Kidney (tissue), 22 donors: ENCODE results near the gene JCAD. TPM values are rescaled to one million over a fixed set of nuclear protein-coding genes. Genes with fewer than 3 reads are reported as not detected.
"Not testable (repeated sequence)": the region's sequence is repeated elsewhere in the genome, so short reads cannot be mapped to it uniquely, and the experiment has no call there.

Source experiments
- DNase-seq, 5 donors: peaks; one replicate each; pipeline ENCODE4 v3.0.0-alpha.2; 2013 to 2020
- FAIRE-seq: peaks from 2 replicates; lab custom pipeline; 2012; peaks lifted over from hg19 to GRCh38; lab: Jason Lieb, UNC
- H3K27ac ChIP-seq, 2 donors: one replicate each; pipeline ENCODE4 v1.7.0; 2013; ENCODE audit warnings: low read depth in 2 of 2, low read length in 2 of 2, inconsistent platforms in 1 of 2
- H3K27me3 ChIP-seq: one replicate; pipeline ENCODE4 v1.7.1; 2013; ENCODE audit warnings: low read length, inconsistent platforms; ENCODE audit not compliant: control insufficient read depth, insufficient read depth
- H3K36me3 ChIP-seq, 3 donors: one replicate each; pipeline versions ENCODE4 v1.7.0 to v1.7.1; 2013; ENCODE audit warnings: low read length in 3 of 3, control low read depth in 1 of 3, inconsistent platforms in 1 of 3; ENCODE audit not compliant: insufficient read depth in 3 of 3, control insufficient read depth in 2 of 3
- H3K4me1 ChIP-seq, 3 donors: one replicate each; pipeline versions ENCODE4 v1.7.0 to v1.7.1; 2013; ENCODE audit warnings: low read length in 3 of 3, inconsistent platforms in 1 of 3, low read depth in 1 of 3; ENCODE audit not compliant: control insufficient read depth in 2 of 3, insufficient read depth in 2 of 3
- H3K4me3 ChIP-seq, 3 donors: one replicate each; pipeline versions ENCODE4 v1.7.0 to v1.8.1; 2013; ENCODE audit warnings: low read length in 3 of 3, control low read depth in 1 of 3, inconsistent platforms in 1 of 3
- H3K9ac ChIP-seq, 3 donors: one replicate each; pipeline versions ENCODE4 v1.7.0 to v1.7.1; 2013; ENCODE audit warnings: low read length in 3 of 3, control low read depth in 1 of 3, inconsistent platforms in 1 of 3
- H3K9me3 ChIP-seq, 3 donors: one replicate each; pipeline versions ENCODE4 v1.7.0 to v1.7.1; 2013; ENCODE audit warnings: low read length in 3 of 3, control low read depth in 1 of 3, inconsistent platforms in 1 of 3; ENCODE audit not compliant: control insufficient read depth in 2 of 3, insufficient read depth in 1 of 3
- intact Hi-C: fragments of 100-400 bp; cut with DNase I; formaldehyde crosslinking; loops from one replicate; pipeline ENCODE4 v1.11.1; 2022
- long read RNA-seq, 10 donors: library from polyadenylated mRNA in 1 of 10; unstranded in 1 of 10; transcript quantifications; one replicate each; pipeline ENCODE4 v2.0.0 and lab custom pipeline, GENCODE V29; 2021 to 2026
- polyA plus RNA-seq: library from polyadenylated mRNA; stranded (reverse); fragments of 350-450 nt; fragmentation: Illumina TruSeq; extraction: RNeasy Lipid Tissue Mini Kit (QIAGEN cat#74804); gene quantifications from one replicate; pipeline ENCODE4 v1.2.3, GENCODE V29; 2014; ENCODE audit warnings: low read depth, low replicate concordance; ENCODE audit not compliant: insufficient read depth
- total RNA-seq: library from RNA; stranded (reverse); fragmentation: NEBNext Ultra II Directional; extraction: Animal tissue kit (Norgen Biotek cat#: 25700); gene quantifications from one replicate; pipeline ENCODE4 v1.2.1, GENCODE V29; 2021
- TF ChIP-seq, protein P1 (sequence below): IDR thresholded peaks from 3 replicates; pipeline ENCODE4 v1.5.1; 2012; ENCODE audit warnings: mild to moderate bottlenecking, moderate library complexity, borderline replicate concordance; ENCODE audit not compliant: insufficient read depth; ENCODE audit errors: extremely low read depth
- donor health status: control.
- donor health status: control.
- donor health status: control.
- donor health status: control.
- donor health status: control.
- donor health status: DM: yes; HTN: yes; CAD: no.
- donor health status: Normal renal cell carcinoma (clear cell type).

The JCAD gene
- total RNA-seq (27.1 TPM), polyA plus RNA-seq (15.7 TPM)
- long read RNA-seq, donor 1, result 0 reads
- long read RNA-seq, donor 2, partial matches to known transcripts, result 15 of 15 reads
- long read RNA-seq, donor 2, other reads (novel, unspliced or antisense), result 0 of 15 reads
- long read RNA-seq, donor 3, full-length matches to known transcripts, result 2 of 2 reads
- long read RNA-seq, donor 3, partial matches to known transcripts, result 0 of 2 reads
- long read RNA-seq, donor 3, other reads (novel, unspliced or antisense), result 0 of 2 reads
- long read RNA-seq, donor 4, full-length matches to known transcripts, result 1 of 1 reads
- long read RNA-seq, donor 4, partial matches to known transcripts, result 0 of 1 reads
- long read RNA-seq, donor 4, other reads (novel, unspliced or antisense), result 0 of 1 reads
- long read RNA-seq, donor 5, result 0 reads
- long read RNA-seq, donor 6, partial matches to known transcripts, result 5 of 5 reads
- long read RNA-seq, donor 6, other reads (novel, unspliced or antisense), result 0 of 5 reads
- long read RNA-seq, donor 7, partial matches to known transcripts, result 4 of 13 reads
- long read RNA-seq, donor 7, other reads (novel, unspliced or antisense), result 9 of 13 reads
- long read RNA-seq, donor 8, partial matches to known transcripts, result 6 of 6 reads
- long read RNA-seq, donor 8, other reads (novel, unspliced or antisense), result 0 of 6 reads
- long read RNA-seq, donor 9, full-length matches to known transcripts, result 1 of 1 reads
- long read RNA-seq, donor 9, partial matches to known transcripts, result 0 of 1 reads
- long read RNA-seq, donor 9, other reads (novel, unspliced or antisense), result 0 of 1 reads
- long read RNA-seq, donor 10, full-length matches to known transcripts, result 1 of 1 reads
- long read RNA-seq, donor 10, partial matches to known transcripts, result 0 of 1 reads
- long read RNA-seq, donor 10, other reads (novel, unspliced or antisense), result 0 of 1 reads

DNA sequence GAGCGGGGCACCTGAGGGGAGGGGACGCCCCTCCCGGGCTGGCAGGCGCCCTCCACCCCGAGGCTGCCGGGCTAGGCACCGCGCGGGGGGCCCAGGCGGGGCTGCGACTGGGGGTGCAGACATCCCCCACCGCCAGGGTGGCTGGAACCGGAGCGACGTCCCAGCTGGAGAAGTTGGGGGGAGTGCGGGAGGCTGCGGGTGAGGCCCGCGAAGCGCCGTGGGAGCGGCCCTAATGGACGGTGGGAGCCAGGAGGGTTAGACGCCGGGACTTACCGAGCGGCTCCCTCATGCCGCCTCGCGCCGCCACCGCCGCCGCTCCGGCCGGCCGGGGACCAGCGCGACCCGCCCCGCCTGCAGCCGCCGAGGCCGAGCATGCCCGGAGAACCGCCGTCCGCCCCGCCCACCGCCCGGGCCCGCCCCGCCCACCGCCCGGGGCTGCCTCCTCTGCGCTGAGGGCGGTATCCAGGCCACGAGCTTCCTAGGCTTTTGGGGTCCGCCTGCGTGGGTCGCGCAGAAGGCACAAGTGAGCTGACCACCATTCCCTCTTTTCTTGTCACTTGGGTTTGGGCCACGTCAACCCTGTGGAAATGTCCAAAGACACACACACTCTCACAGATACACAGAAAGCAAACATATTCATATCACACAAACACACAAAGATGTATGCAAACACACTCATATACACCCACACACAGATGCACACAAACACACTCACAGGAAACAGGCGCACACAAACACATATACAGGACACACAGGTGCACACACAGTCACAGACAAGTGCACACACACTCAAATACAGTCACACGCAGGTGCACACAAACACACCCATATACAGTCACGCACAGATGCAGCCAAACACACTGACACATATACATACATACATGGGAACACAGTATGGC, at the start of gene JCAD:
JCAD (minus strand) TSS at position 378 of the 899 bp plus-strand sequence. CDS start 11,774 bp downstream, outside the sequence.
- H3K27me3 ChIP-seq, result no peaks in the 10 kb centered on the region
- H3K36me3 ChIP-seq, result no peaks in the 10 kb centered on the region
- peak within 1 kb of the TSS; percentile 33 to 55 (median 39) for H3K4me3 ChIP-seq
- DNase-seq (peak; percentile 66 to 93 (median 84)), FAIRE-seq (no peak)
- no peaks in the 10 kb centered on the region for H3K9me3 ChIP-seq
- TF ChIP-seq, protein P1, sequence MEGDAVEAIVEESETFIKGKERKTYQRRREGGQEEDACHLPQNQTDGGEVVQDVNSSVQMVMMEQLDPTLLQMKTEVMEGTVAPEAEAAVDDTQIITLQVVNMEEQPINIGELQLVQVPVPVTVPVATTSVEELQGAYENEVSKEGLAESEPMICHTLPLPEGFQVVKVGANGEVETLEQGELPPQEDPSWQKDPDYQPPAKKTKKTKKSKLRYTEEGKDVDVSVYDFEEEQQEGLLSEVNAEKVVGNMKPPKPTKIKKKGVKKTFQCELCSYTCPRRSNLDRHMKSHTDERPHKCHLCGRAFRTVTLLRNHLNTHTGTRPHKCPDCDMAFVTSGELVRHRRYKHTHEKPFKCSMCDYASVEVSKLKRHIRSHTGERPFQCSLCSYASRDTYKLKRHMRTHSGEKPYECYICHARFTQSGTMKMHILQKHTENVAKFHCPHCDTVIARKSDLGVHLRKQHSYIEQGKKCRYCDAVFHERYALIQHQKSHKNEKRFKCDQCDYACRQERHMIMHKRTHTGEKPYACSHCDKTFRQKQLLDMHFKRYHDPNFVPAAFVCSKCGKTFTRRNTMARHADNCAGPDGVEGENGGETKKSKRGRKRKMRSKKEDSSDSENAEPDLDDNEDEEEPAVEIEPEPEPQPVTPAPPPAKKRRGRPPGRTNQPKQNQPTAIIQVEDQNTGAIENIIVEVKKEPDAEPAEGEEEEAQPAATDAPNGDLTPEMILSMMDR, result no peak
- H3K27ac ChIP-seq, result peak within 1 kb of the TSS; percentile 66 to 69
- intact Hi-C loops, result no loop called here
- peak within 1 kb of the TSS; percentile 9 to 36 (median 33) for H3K9ac ChIP-seq
- peaks cover 0 to 5% (median 5%) of the 10 kb centered on the region in 3 donors for H3K4me1 ChIP-seq

DNA sequence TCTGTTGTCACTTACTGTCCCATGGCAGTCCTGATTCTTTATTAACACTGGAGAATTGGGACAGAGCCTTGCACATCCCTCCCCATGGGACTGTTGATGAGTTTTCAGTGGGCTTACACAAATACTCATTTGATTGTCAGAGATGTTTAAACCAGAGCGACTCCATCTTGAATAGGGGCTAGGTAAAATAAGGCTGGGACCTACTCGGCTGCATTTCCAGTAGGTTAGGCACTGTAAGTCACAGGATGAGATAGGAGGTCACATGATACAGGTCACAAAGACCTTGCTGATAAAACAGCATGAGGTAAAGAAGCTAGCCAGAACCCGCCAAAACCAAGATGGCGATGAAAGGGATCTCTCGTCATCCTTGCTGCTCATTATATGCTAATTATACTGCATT, 47.6 kb upstream of the JCAD start:
- no peak overlapping the region for H3K27ac ChIP-seq
- H3K9me3 ChIP-seq, result no peaks in the 10 kb centered on the region
- H3K4me3 ChIP-seq, result no peak overlapping the region
- intact Hi-C loops, result no loop called here
- no peak for FAIRE-seq
- no peak for DNase-seq
- TF ChIP-seq, protein P1, result no peak
- H3K4me1 ChIP-seq, result no peaks in the 10 kb centered on the region
- no peaks in the 10 kb centered on the region for H3K36me3 ChIP-seq
- no peak overlapping the region for H3K9ac ChIP-seq
- no peaks in the 10 kb centered on the region for H3K27me3 ChIP-seq

DNA sequence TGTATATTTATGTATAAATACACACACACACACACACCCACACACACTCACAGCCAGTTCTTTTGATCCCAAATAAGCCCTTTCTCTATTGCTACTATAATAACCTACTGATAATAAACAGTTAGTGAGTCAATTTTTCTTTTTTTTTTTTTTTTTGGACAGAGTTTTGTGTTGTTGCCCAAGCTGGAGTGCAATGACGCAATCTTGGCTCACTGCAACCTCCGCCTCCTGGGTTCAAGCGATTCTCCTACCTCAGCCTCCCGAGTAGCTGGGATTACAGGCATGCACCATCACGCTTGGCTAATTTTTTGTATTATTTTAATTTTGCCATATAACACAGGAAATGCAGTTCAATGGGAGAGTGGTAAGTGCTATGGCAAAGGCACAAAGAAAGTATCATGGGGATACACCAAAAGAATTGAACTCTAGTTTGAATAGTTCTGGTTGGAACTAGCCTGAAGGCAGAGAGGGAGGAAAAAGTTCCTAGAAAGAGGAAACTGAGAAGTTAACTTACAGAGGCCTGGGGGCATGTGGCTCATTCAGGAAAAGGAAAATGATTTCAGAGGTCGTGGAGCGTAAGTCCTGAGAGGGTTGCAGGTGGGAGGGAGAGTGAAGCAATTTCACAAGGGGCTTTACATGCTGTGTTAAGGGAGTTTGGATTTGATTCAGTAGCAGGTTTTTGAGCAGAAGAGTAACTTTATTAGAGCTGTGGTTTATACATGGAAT, 44.4 kb upstream of the JCAD start:
- Histone ChIP-seq H3K27me3 (no peaks in the 10 kb centered on the region), H3K9ac (no peak overlapping the region), H3K9me3 (no peaks in the 10 kb centered on the region), H3K36me3 (no peaks in the 10 kb centered on the region), H3K4me1 (no peaks in the 10 kb centered on the region), H3K27ac (no peak overlapping the region), H3K4me3 (no peak overlapping the region)
- FAIRE-seq (no peak), DNase-seq (no peak)
- intact Hi-C loops, result no loop called here
- TF ChIP-seq, protein P1, result no peak

GRCh38 chr10:30099706-30100105, 40.3 kb upstream of the JCAD start:
- H3K4me1 ChIP-seq, H3K27ac ChIP-seq, H3K27me3 ChIP-seq, intact Hi-C loops, H3K9ac ChIP-seq, H3K4me3 ChIP-seq, DNase-seq, H3K36me3 ChIP-seq, H3K9me3 ChIP-seq, FAIRE-seq: not testable (repeated sequence)
